Measurements from ENCODE around the gene ITPRID2. TPM values are rescaled to one million over a fixed set of nuclear protein-coding genes. Genes with fewer than 3 reads are reported as not detected.

Gene ITPRID2
- total RNA-seq, result 10 to 100 TPM; 61.2 to 68.4 TPM

- Mint-ChIP-seq H3K4me3 (peak within 1 kb of the TSS; percentile 96), H3K9me3 (no peaks in the 10 kb centered on the region), H3K27ac (peak within 1 kb of the TSS; percentile 98), H3K36me3 (peaks cover 12% of the 10 kb centered on the region), H3K4me1 (peaks cover 27% of the 10 kb centered on the region), H3K27me3 (peaks cover 27% of the 10 kb centered on the region)
- peak; percentile 93 for ATAC-seq (ENCODE audit: low read depth)
- DNase-seq, result peak; percentile 85
- POLR2A ChIA-PET, result interaction anchor here (0.6 to 1.1 kb wide), 3 partner anchors 9 to 912 kb away, joined by 3 to 4 read pairs (median 3); no protein-coding TSS in a partner anchor
Measured at GRCh38 chr2:181891258-181891965, at the start of gene ITPRID2. Gene ITPRID2 (plus strand): TSS chr2:181891730. CDS start chr2:181892067, 337 bp downstream.

DNA sequence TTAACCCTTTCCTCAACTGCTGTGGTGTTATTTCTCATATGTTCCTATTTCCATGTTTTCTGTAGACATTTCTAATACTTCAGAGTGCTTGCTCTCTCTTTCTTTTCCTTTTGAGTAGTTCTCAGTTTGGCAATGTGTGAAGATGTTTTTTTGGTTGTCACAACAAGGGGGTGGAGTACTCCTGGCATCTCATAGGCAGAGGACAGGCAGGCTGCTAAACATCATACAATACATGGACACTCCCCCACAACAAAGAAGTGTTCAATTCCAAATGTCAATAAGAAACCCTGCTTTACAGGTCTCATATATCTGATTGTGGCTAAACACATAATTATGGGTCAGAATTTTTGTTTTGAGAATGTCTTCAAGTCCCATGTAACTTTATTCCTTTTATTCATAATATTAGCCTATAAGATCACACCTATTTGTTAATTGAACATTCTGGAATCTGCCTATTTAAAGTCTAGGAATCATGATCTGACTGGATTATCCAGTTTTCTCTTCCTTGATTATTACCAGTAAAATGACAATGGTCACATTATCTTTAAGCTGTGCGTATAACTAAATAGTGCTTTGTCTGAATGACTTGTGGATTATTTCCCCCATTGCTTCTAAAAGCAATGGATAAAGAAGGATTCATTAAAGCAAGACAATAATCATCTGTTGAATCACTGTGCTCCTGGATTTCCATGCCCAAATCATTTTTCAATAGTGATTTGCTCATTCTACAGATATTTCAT is 46.8 kb upstream of the ITPRID2 start:
- Mint-ChIP-seq H3K9me3 (no peaks in the 10 kb centered on the region), H3K27me3 (peaks cover 31% of the 10 kb centered on the region), H3K27ac (no peak overlapping the region), H3K4me3 (no peak overlapping the region), H3K4me1 (no peaks in the 10 kb centered on the region), H3K36me3 (no peaks in the 10 kb centered on the region)
- POLR2A ChIA-PET, result no interaction called here
- DNase-seq (no peak), ATAC-seq (ENCODE audit: low read depth) (no peak)

- Mint-ChIP-seq H3K27me3 (peaks cover 18% of the 10 kb centered on the region), H3K36me3 (no peaks in the 10 kb centered on the region), H3K9me3 (no peaks in the 10 kb centered on the region), H3K4me1 (peaks cover 2% of the 10 kb centered on the region), H3K27ac (no peak overlapping the region), H3K4me3 (no peak overlapping the region)
- ATAC-seq (ENCODE audit: low read depth) (no peak), DNase-seq (no peak)
- POLR2A ChIA-PET, result no interaction called here
Measured at GRCh38 chr2:181846399-181847197, 44.9 kb upstream of the ITPRID2 start.

DNA sequence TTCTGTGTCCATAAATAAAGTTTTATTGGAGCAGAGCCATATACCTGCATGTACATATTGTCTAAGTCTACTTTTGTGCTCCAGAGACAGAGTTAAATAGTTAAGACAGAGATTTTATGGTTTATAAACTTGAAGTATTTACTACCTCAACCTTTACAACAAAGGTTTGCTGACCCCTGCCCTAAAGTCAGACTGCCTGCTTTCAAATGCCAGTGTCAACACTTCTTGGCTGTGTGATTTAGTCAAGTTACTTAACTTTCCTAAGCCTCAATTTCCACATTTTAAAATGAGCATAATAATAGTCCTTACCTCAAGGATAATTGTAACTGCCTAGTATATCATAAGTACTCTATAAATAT is 44.4 kb upstream of the ITPRID2 start:
- no peak for ATAC-seq (ENCODE audit: low read depth)
- H3K4me3 Mint-ChIP-seq, result no peak overlapping the region
- no peak for DNase-seq
- H3K4me1 Mint-ChIP-seq, result peaks cover 2% of the 10 kb centered on the region
- POLR2A ChIA-PET, result no interaction called here
- H3K36me3 Mint-ChIP-seq, result no peaks in the 10 kb centered on the region
- H3K27ac Mint-ChIP-seq, result no peak overlapping the region
- H3K9me3 Mint-ChIP-seq, result no peaks in the 10 kb centered on the region
- H3K27me3 Mint-ChIP-seq, result peaks cover 13% of the 10 kb centered on the region

GRCh38 chr2:181847702-181848101 is 43.8 kb upstream of the ITPRID2 start:
- Mint-ChIP-seq H3K9me3 (no peaks in the 10 kb centered on the region), H3K4me3 (no peak overlapping the region), H3K27me3 (peaks cover 13% of the 10 kb centered on the region), H3K4me1 (peaks cover 2% of the 10 kb centered on the region), H3K36me3 (no peaks in the 10 kb centered on the region), H3K27ac (no peak overlapping the region)
- DNase-seq (no peak), ATAC-seq (ENCODE audit: low read depth) (no peak)
- POLR2A ChIA-PET, result no interaction called here

DNA sequence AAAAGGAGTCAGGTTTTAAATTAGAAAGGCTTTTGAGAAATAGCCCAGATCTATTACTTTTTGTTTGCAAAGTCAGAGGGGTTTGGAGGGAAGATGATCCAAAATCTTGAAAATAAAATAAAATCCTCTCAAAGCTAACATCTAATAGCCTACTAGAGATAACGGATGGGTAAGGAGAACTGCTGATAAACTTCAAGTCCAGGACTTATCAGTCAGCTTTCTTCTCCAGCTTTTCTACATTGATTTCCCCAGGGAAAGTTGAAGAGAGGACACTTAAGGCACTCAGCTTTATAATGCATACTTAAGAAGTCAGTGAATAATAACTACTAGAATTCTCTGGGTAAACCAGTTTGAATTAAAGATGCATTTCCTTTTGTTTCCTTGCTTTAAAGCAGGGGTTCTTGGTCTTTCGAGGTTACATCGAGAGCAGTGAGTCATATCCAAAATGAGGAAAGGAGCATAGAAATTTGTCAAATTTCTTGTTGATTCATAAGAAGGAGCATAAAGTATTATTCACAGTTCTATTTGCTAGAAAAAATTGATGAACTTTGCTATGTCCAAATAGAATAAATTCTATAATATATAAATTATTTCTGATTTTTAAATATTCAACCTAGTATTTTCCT is 43.2 kb upstream of the ITPRID2 start:
- POLR2A ChIA-PET, result no interaction called here
- Mint-ChIP-seq H3K36me3 (no peaks in the 10 kb centered on the region), H3K4me3 (no peak overlapping the region), H3K9me3 (no peaks in the 10 kb centered on the region), H3K27me3 (peaks cover 11% of the 10 kb centered on the region), H3K27ac (no peak overlapping the region), H3K4me1 (peaks cover 2% of the 10 kb centered on the region)
- DNase-seq (no peak), ATAC-seq (ENCODE audit: low read depth) (no peak)

DNA sequence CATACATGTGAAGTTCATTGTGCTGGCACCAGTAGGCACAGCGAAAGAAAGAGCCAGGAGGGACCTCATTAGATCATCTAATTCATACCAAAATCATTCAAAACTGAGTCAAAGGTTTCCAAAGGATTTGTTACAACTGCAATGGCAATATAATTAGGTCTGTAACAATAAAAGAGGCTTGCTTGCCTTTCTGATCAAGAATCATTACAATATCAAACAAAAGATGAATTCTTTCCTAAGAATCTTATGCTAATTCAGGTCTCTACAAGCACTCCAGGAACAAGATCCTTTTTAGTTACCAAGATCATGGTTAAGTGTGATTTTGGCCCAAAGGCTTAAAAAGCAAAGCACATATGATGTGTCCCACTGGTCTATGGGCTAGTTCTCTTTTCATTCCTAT is 41.9 kb upstream of the ITPRID2 start:
- Mint-ChIP-seq H3K27me3 (peaks cover 6% of the 10 kb centered on the region), H3K4me3 (no peak overlapping the region), H3K36me3 (no peaks in the 10 kb centered on the region), H3K4me1 (peaks cover 2% of the 10 kb centered on the region), H3K9me3 (no peaks in the 10 kb centered on the region), H3K27ac (no peak overlapping the region)
- POLR2A ChIA-PET, result no interaction called here
- DNase-seq (no peak), ATAC-seq (ENCODE audit: low read depth) (no peak)

GRCh38 chr2:181850936-181851560 is 40.5 kb upstream of the ITPRID2 start:
- Mint-ChIP-seq H3K4me1 (peaks cover 2% of the 10 kb centered on the region), H3K9me3 (no peaks in the 10 kb centered on the region), H3K4me3 (no peak overlapping the region), H3K27me3 (peaks cover 6% of the 10 kb centered on the region), H3K36me3 (no peaks in the 10 kb centered on the region), H3K27ac (no peak overlapping the region)
- DNase-seq (no peak), ATAC-seq (ENCODE audit: low read depth) (no peak)
- POLR2A ChIA-PET, result no interaction called here

DNA sequence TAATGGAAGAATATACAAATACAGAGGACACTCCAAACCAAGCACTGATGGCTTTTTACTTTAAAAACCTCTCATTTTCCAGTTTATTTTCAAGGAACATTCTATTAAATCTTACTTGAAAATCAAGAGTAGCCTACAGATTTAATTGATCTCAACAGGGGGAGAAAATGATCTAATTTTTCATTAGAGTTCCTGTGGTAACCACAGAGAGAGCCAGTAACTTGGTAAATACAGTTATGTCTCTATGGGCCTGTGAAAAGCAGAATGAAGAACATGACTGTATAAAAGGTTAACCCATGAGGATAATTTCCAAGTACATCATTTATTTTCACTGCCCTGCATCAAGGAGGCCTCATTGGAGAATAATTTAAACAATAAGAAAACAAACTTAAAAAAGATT is 39.8 kb upstream of the ITPRID2 start:
- DNase-seq (no peak), ATAC-seq (ENCODE audit: low read depth) (no peak)
- no peaks in the 10 kb centered on the region for H3K9me3 Mint-ChIP-seq
- H3K4me3 Mint-ChIP-seq, result no peak overlapping the region
- POLR2A ChIA-PET, result no interaction called here
- no peaks in the 10 kb centered on the region for H3K36me3 Mint-ChIP-seq
- H3K27me3 Mint-ChIP-seq, result peaks cover 6% of the 10 kb centered on the region
- peaks cover 2% of the 10 kb centered on the region for H3K4me1 Mint-ChIP-seq
- H3K27ac Mint-ChIP-seq, result no peak overlapping the region

GRCh38 chr2:181853696-181854095 is 37.8 kb upstream of the ITPRID2 start:
- H3K4me3 Mint-ChIP-seq, result no peak overlapping the region
- DNase-seq (no peak), ATAC-seq (ENCODE audit: low read depth) (no peak)
- POLR2A ChIA-PET, result no interaction called here
- peaks cover 6% of the 10 kb centered on the region for H3K27me3 Mint-ChIP-seq
- H3K27ac Mint-ChIP-seq, result no peak overlapping the region
- H3K4me1 Mint-ChIP-seq, result peaks cover 2% of the 10 kb centered on the region
- no peaks in the 10 kb centered on the region for H3K36me3 Mint-ChIP-seq
- H3K9me3 Mint-ChIP-seq, result no peaks in the 10 kb centered on the region

DNA sequence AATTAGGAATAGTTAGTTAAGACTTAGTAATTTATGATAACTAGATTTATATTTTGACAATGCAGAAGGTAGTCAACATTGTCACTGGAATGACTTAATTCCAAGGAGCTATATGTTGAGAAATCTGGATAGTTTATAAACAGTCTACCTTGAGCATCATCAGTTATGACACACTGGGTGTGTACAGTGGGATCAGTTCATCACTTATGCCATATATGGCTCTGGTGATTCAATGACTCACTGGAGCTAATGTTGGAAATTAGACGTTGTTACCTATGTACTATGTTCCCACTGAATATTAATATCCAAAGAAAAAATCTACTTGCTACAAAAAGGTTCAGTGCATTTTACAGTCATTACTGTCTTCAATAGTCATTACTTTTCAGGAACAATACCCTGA is 34.0 kb upstream of the ITPRID2 start:
- no peak overlapping the region for H3K4me3 Mint-ChIP-seq
- POLR2A ChIA-PET, result no interaction called here

GRCh38 chr2:181858600-181858999 is 32.9 kb upstream of the ITPRID2 start:
- Mint-ChIP-seq H3K36me3 (no peaks in the 10 kb centered on the region), H3K27ac (no peak overlapping the region), H3K4me3 (no peak overlapping the region), H3K9me3 (no peaks in the 10 kb centered on the region), H3K4me1 (no peaks in the 10 kb centered on the region), H3K27me3 (peaks cover 10% of the 10 kb centered on the region)
- POLR2A ChIA-PET, result no interaction called here
- no peak for ATAC-seq (ENCODE audit: low read depth)
- no peak for DNase-seq

More for the DNA sequence above, 34.0 kb upstream of the ITPRID2 start:
- H3K9me3 Mint-ChIP-seq, result no peaks in the 10 kb centered on the region
- no peaks in the 10 kb centered on the region for H3K4me1 Mint-ChIP-seq
- peaks cover 10% of the 10 kb centered on the region for H3K27me3 Mint-ChIP-seq
- no peaks in the 10 kb centered on the region for H3K36me3 Mint-ChIP-seq
- ATAC-seq (ENCODE audit: low read depth) (no peak), DNase-seq (no peak)
- no peak overlapping the region for H3K27ac Mint-ChIP-seq

DNA sequence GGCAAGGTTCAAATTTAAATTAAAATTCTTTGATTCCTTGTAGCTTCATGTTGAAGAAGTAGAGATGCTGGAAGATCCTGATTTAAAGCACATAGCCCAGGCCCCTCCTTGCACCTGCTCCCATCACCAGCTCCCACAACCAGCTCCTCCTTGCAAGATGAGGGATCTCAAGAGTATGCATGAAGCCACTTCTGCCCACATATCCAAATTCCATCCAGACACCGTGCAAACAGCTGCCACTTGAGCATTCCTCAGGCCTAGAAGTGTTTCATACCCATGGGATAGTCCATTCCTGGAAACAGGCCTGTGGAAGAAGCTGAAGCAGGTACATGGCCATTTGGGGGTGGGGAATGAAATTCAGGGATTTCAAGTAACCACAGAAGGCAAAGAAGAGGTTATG is 32.4 kb upstream of the ITPRID2 start:
- peaks cover 10% of the 10 kb centered on the region for H3K27me3 Mint-ChIP-seq

More for the DNA sequence above, 32.4 kb upstream of the ITPRID2 start:
- no peak for ATAC-seq (ENCODE audit: low read depth)
- Mint-ChIP-seq H3K4me3 (no peak overlapping the region), H3K36me3 (no peaks in the 10 kb centered on the region), H3K27ac (no peak overlapping the region), H3K4me1 (no peaks in the 10 kb centered on the region), H3K9me3 (no peaks in the 10 kb centered on the region)
- POLR2A ChIA-PET, result no interaction called here
- DNase-seq, result no peak
